ENCODE data around the gene GPC5.
"Not testable (repeated sequence)": the region's sequence is repeated elsewhere in the genome, so short reads cannot be mapped to it uniquely, and the experiment has no call there.

The GPC5 gene

DNA sequence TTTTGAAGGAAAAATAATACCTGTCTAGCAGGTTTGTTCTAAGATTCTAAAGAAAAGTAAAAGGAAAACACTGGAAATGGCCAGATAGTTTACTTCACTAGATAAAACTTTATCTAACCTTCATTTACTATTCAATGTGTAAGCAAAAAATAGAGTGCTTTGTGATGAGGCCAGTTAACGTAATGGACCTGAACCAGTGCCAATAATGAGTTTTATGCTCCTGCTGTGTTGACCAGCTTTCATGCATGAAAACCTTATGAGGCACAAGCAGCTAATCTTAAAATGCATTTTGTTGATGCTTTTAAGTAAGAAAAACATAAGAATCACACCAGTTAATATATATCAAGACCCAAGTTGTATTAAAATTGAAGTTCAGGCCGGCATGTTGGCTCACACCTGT is 1211.0 kb downstream of the GPC5 start:
- no peak for DNase-seq

DNA sequence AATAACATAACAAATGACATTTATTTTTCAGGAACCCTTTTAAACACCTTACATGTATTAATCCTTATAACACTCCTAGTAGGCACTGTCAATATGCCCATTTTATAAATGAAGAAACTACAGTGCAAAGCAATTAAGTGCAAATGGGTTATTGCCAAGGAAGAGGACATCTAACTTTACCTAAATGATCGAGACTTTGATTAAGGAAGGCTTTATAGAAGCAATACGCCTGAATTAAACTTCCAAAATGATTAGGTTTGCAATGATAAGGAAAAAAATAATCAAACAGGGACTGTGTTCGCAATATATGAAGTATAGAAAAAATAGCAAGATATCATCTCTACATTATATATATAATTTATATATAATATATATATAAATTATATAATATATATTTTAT is 1214.5 kb downstream of the GPC5 start:
- no peak for DNase-seq

DNA sequence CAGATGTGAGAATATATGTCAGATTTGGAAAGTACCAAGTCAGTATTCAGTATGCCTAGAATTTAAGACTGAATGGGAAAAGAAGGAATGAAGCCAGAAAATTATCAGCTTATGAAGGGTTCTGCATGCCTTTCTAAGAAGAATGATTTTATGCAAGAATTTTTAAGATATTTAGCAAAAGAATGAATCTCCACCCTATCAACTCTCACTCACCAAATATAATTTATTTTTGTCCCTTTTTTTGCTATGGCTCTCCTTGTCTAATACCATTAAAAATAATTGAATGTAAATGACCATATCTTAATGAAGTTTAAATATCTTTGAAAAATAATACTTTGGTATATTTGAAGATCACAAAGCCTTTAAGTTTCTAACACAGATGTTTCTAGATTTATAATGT is 1215.5 kb downstream of the GPC5 start:
- DNase-seq, result no peak

DNA sequence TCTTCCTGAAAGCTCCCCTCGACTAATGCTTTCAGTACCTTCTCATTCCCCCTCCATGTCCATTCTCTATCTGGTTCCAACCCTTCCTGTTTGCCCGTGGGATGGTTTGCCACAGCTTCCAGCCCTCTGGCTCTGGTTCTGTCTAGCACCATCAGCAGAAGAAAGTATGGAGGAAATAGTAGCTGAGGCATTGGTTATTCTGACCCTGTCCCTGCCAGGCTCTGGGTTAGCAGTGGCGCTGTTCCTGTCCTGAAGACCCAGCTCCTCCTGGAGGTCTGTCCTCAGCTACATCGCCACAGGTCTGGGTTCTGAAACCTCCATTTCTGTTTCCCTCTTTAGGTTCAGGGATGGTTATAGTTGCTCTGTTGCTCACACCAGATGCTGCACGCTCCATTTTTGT is 1223.6 kb downstream of the GPC5 start:
- DNase-seq, result no peak

DNA sequence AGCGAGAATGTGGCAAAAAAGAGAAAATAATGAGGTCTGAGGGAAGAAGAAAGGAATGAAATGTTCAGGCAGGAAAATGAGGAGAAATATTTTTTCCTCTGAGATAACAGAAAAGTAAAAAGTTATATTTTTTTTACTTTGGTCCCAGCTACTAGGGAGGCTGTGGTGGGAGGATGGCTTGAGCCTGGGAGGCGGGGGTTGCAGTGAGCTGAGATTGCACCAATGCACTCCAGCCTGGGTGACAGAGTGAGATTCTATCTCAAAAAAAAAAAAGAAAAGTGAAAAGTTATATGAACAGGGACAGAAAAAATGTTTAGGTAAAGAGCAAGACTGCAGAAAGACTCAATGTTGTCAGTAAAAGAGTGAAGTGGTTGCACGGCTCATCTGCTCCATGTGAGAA is 1224.5 kb downstream of the GPC5 start:
- DNase-seq, result no peak

DNA sequence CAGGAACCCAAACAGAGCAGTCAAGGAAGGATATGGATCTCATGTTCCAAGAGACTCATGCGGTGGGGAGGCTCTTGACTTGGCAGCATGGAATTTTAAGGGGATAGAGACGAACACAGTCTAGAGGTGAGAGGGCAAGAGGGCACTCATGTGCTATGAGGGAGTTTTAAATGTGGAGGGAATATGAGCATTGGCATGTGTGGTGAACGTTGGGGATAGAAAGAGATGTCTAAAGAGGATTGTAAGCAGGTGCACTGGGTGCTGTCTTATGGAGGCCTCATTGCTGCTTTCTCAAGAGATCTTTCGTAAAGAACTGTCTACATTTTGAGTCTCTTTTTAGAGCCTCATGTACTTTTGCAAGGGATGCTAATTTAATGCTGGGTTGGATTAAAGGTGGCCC is 1227.9 kb downstream of the GPC5 start:
- no peak for DNase-seq

DNA sequence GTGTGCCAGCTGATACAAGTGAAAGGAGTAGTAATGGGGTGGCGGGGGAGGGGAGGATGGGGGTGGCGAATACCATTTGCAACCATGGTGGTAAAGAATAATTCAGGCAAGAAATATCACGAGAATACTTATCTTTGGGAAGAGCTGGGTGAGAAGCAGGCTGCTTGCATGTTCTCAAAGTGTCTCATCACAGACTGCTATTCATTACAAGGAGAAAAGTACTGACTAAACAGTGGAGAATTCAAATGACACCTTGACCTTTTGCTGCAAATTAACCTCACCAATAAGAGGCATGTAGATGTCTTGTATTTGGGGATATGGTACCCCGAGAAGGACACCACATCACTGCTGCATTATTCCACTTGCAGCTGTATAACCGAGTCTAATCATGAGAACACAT is 1242.5 kb downstream of the GPC5 start:
- no peak for DNase-seq

DNA sequence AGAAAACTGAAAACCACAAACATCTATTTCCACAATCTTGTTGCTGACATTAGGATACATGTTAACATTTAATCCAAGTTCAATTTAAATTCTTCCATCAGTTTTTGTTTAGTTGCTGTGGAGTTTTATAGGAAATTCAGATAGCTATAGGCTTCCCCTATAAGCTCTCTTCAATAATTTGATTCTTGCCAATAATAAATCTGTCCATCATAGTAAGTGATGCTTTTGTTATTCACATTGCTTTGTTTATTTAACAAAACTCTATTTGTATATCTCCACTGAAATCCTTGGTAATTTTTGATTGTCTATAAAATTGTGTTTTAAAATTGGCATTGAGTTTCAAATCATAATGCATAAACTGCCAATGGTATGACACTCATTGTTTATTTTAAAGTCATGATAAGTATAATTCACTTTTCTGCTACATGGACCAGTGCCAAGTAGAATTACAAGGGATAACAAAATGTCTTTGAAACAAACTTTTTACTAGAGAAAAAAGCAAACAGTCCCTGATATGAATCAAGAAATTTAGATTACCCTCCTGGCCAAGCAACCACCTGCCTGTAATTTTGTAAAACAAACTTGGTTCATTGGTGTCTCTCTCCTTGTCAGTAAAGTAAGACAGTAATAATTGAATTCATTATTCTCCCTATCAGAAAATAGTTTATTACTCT is 1250.9 kb downstream of the GPC5 start:
- no peak for DNase-seq

DNA sequence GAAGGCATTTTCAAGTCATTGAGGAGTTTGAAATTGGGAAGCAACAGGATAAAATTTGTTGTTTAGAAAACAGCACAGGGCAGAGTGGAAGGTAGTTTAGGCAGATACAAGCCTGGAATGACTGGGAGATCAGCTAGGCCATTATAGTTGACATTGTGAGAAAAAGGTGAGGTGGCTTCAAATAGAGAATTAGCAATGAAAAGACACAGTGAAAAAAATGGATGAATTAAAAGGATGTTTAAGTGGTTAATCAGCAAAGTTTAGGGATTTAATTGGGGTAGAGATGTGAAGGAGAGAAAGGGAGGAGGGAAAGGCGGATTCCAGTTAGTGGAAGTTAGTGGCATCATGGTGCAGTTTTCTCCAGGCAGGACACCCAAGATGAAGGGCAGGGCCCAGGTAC is 1257.7 kb downstream of the GPC5 start:
- DNase-seq, result no peak

DNA sequence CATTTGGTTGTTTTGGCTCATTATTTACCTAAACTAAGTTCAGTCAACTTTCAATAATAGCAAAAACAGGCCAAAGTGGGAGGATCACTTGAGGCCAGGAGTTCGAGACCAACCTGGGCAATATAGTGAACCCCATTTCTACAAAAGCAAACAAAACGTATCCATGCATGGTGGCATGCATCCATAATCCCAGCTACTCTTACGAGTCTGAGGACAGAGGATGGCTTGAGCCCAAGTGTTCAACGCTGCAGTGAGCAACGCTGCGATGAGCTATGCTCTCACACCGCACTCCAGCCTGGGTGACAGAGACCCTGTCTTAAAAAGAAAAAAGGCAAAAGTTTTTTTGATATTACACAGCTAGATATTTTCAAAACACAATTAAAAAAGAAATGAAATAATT is 1258.2 kb downstream of the GPC5 start:
- no peak for DNase-seq

DNA sequence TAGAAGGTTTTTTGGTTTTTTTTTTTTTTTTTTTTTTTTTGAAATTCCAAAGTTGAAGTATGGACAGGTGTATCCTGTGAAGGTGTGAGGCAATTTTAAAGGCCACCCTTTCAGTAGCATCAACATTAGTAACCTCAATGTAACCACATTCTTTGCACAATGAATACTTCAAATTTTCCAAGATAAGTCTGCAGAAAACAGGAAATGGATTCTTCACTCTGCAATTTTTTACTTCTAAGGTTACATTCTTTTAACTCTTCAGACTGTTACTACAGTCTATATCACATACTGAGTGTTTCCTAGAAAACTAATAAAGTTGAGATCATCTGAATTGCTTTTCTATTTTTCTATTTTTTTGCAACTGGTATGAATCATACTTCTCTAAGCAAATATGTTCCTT is 1259.1 kb downstream of the GPC5 start:
- no peak for DNase-seq

DNA sequence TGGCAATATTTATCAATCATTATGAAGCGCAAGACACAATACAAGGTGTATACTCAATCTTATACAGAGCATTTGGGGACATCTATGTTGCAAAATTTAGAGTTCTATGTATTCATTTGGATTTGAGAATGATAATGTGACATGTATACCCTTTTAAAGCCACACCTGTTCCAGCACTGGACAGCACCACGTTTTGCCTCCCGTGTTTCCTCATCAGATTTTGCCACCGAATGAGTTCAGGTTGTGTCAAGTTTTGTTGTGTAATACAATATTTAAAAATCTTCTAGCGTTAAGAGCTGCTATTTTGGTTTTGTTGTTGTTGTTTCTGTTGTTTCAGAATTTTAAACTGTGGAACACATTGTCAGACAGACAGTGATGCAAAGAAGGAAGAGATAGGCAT is 1259.9 kb downstream of the GPC5 start:
- DNase-seq, result no peak

DNA sequence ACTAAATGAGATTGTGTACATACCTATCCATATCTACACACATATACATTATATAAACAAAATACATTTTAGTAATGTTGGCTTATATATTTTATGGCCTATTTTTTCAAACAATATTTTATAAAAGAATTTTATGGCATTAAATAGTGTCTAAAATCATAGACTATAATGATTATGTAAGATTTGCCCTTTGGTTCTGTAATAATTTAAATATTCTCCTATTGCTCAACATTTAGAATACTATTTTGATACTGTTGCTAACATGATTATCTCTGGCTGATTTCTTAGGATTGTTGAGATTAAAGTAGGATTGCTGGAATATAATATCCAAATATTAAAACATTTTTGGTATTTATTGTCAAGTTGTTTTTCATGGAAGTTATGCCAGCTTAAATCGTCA is 1263.0 kb downstream of the GPC5 start:
- DNase-seq, result no peak

DNA sequence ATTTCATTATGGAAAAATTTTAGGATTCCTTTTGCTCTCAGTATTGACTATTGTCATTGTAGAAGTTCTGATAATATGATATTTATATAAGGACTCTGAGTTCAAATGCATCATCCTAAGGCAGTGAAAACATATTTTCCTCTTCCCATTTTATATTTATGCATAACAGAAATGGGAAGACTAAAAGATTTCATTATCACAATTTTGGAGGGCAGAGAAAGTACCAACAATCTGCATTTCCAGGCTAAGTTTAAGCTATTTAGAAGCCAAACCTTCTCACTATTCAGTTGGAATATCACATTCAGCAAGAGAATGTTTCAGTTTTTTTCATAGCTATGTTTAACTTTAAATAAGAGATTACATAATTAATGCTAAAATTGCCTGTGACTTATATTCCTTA is 1269.7 kb downstream of the GPC5 start:
- DNase-seq, result no peak

DNA sequence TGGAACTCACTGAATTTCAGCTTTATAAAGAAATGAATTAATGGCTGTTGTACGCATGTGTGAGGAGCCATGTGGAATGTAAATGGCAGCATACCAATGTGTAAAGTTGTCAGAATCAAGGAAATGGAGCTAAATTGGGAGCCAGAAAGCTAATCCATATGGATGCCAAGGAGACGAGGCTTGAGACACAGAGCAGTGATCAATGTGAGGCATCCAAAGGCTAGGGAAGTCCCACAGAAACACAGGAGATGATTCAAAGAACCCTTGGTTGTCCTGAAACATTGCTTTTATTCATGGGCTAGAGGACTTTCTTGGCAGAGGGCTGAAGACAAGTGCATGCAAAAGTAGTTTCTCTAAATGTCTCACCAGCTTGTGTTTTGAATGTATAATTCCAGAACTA is 1271.7 kb downstream of the GPC5 start:
- no peak for DNase-seq

DNA sequence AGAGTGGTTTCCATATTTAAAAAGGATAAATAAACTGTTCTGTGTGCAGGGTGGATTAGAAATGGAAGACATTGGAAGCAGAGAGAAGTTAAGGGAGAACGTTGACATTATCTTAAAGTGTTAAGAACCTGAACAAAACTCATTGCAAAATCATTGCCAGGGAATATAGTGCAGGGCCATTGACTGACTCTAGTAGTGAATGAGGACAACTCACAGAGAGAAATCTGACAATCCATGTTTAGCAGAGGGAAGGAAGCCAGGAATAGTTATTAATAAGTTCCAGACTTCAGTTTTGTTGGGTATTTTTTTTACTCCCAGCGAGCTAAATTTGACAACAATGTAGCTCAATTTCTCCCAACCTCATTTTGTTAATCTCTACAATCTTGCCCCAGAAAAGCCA is 1273.4 kb downstream of the GPC5 start:
- DNase-seq, result no peak

DNA sequence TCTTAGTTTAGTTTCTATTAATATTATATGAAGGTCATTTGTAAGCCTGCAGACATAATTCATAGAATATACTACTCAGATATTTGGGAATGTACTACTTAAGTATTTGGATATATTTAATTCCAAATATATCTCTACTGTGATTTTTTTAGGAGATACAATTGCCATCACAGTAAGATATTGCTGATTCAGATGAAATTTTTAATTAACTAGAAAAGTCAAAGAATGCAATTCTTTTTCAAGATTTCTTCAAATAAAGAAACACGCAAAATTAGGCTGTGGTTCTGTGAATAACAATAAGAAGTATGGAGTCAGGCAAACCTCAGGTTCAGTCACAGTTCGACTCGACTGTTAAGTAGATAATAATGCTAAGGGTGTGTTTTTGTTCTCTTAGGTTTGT is 1277.8 kb downstream of the GPC5 start:
- no peak for DNase-seq

DNA sequence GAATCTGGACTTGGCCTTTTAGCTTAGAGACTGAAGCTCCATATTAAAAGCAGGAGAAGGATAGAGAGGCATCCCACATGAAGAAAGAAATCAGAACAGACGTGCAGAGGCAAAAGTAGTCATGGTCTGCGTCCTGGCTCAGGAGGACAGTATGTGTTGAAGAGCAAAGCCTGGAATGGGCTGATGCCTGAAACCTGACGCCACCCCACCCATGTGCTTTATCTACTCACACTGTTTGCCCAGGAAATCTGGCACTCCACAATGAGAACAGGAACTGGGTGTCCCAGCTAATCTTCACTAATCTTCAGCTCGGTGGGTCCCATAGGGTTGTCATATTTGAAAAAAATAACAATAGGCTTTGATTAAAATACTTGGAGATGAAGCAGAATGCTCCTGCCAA is 1279.2 kb downstream of the GPC5 start:
- DNase-seq, result no peak

DNA sequence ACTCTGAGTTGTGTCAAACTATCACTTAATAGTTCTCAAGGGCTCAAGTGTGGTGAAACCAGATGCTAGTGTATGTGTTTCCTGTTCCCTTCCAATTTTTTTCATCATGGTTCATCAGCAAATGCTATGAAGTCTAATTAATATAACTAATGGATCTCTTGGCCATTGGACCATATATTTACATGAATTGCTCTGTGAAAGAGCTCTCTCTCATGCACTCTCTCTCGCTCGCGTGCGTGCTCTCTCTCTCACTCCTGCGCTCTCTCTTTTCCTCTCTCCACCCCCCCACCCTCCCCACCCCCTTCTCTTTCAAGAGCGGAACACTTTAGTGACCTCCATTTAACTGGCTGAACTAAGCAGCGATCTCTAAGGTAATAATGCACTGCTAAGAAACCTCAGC is 1281.2 kb downstream of the GPC5 start:
- DNase-seq, result no peak

DNA sequence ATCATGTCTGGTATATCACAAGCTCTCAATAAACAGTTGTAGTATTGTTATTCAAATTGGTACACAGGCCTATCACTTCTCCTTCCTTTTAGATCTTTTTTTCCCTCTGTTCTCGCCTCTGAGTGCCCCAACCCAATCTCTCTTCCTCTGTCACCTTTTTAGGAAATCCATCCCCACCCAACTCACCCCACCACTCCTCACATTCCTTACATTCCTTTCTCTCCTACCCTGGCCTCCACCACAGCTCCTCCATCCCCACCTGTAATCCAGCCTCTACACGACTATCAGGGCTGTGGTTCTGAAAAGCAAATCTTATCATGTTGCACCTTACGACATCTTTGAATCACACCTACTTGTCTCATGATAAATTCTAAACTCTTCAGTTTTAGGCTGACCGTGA is 1282.8 kb downstream of the GPC5 start:
- no peak for DNase-seq

DNA sequence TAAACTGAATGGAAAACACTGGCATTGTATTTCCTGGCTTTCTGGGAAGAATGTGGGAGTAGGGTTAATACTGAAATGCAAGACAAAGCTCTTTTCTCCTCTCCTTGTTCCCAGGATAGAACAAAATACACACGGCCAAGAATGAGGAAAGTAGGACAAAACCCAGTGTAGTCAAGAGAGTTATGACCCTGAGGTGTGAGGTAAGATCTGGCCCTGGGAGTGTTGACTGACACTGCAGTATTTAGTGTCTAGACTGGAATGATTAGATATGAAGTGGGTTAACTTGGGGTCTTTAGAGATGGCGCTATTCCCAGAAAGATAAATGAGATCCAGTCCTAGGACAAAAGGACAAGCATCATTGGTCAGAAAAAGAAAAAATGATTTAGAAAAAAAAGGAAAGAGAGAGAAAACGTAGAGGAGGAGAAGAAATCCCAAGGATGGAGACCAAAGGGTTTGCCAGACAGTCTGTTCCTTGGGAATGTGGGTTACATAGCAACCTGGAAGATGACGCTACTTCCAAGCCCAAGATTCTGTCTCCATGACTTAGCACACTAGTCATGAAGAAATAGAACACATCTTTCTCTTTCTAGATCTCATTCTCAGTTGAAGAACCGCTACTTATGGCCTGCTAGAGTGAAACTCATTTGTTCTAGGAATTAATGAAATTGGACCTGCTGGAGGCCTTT is 1284.6 kb downstream of the GPC5 start:
- DNase-seq, result no peak

DNA sequence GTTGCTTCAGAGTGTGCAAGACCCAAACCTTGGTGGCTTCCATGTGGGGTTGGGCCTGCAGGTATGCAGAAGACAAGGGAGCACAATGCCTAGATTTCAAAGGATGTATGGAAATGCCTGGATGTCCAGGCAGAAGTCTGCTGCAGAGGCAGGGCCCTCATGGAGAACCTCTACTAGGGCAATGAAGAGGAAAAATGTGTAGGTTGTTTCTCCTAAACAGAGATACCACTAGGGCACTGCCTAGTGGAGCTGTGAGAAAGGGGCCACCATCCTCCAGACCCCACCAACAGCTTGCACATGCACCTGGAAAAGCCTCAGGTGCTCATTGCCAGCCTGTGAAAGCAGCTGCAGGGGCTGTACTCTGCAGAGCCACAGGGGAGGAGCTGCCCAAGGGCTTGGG is 1295.6 kb downstream of the GPC5 start:
- no peak for DNase-seq

DNA sequence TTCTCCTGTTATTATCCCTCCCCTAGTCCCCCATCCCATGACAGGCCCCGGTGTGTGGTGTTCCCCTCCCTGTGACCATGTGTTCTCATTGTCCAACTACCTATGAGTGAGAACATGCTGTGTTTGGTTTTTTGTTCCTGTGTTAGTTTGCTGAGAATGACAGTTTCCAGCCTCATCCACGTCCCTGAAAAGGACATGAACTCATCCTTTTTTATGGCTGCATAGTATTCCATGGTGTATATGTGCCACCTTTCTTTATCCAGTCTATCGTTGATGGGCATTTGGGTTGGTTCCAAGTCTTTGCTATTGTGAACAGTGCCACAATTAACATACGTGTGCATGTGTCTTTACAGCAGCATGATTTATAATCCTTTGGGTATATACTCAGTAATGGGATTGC is 1297.4 kb downstream of the GPC5 start:
- not testable (repeated sequence) for DNase-seq

DNA sequence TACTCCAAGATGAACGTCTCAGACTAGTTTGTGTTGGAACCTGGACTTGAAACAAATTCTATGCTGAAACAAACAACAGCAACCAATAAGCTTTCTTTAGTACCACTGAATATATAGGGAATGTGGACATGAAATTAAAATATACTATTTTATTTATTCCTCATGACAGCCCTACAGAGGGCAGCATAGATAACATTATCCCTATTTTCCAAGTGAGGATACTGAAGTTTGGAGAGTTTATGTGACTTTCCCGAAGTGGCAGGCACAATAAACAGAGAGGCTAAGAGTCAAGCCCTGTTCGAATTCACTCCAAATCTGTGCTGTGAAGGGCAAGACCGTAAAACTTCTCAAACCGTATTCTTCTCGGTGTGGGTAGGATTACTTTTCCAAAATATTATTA is 1318.3 kb downstream of the GPC5 start:
- no peak for DNase-seq

DNA sequence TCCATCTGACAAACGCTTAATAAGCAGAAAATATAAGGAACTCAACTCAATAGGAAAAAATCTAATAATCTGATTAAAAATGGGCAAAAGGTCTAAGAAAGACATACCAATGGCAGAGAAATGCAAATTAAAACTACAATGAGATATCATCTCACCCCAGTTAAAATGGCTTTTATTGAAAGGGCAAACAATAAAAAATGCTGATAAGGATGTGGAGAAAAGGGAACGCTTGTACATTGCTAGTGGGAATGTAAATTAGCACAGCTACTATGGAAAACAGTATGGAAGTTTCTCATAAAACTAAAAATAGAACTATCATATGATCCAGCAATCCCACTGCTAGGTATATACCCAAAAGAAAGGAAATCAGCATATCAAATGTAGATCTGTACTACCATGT is 1319.4 kb downstream of the GPC5 start:
- no peak for DNase-seq

Measured in activated naive CD4-positive, alpha-beta T cell (primary cell).